ENCODE results near the gene SLC7A4. TPM values are rescaled to one million over a fixed set of nuclear protein-coding genes. Genes with fewer than 3 reads are reported as not detected.

The SLC7A4 gene
- polyA plus RNA-seq, 4 donors, result 0.99 to 1.8 (median 1.5) TPM

- DNase-seq (ENCODE audit: low read depth in 4 of 4, low spot score in 2 of 4), result no peak
Measured at GRCh38 chr22:20990184-20991180, 41.9 kb downstream of the SLC7A4 start.

- no peak for DNase-seq (ENCODE audit: low read depth in 4 of 4, low spot score in 2 of 4)
Measured at GRCh38 chr22:20989323-20990138, 42.8 kb downstream of the SLC7A4 start.

- no peak for DNase-seq (ENCODE audit: low read depth in 4 of 4, low spot score in 2 of 4)
Measured at GRCh38 chr22:20988573-20989322, 43.6 kb downstream of the SLC7A4 start.

GRCh38 chr22:20987375-20987774, 45.0 kb downstream of the SLC7A4 start:
- no peak for DNase-seq (ENCODE audit: low read depth in 4 of 4, low spot score in 2 of 4)

- no peak for DNase-seq (ENCODE audit: low read depth in 4 of 4, low spot score in 2 of 4)
Measured at GRCh38 chr22:20986365-20986764, 46.0 kb downstream of the SLC7A4 start.

- DNase-seq (ENCODE audit: low read depth in 4 of 4, low spot score in 2 of 4), result no peak
Measured at GRCh38 chr22:20985720-20986119, 46.6 kb downstream of the SLC7A4 start.

GRCh38 chr22:20983081-20983771, 49.1 kb downstream of the SLC7A4 start:
- DNase-seq (ENCODE audit: low read depth in 4 of 4, low spot score in 2 of 4), result no peak

GRCh38 chr22:20982563-20982882, 49.8 kb downstream of the SLC7A4 start:
- no peak for DNase-seq (ENCODE audit: low read depth in 4 of 4, low spot score in 2 of 4)

- peak in 3 of 4 donors; percentile 65 to 77 (median 70) for DNase-seq (ENCODE audit: low read depth in 4 of 4, low spot score in 2 of 4)
Measured at GRCh38 chr22:20981787-20982562, 50.4 kb downstream of the SLC7A4 start, which contains the start of gene LZTR1. LZTR1 (plus strand) TSS chr22:20982297; CDS start chr22:20982372, 75 bp downstream.

GRCh38 chr22:20980938-20981722, 51.2 kb downstream of the SLC7A4 start:
- no peak for DNase-seq (ENCODE audit: low read depth in 4 of 4, low spot score in 2 of 4)

- DNase-seq (ENCODE audit: low read depth in 4 of 4, low spot score in 2 of 4), result no peak
Measured at GRCh38 chr22:20980523-20980922, 51.8 kb downstream of the SLC7A4 start.

GRCh38 chr22:20979940-20980453, 52.4 kb downstream of the SLC7A4 start:
- DNase-seq (ENCODE audit: low read depth in 4 of 4, low spot score in 2 of 4), result no peak

GRCh38 chr22:20979243-20979809, 53.0 kb downstream of the SLC7A4 start:
- peak in 1 of 4 donors; percentile 51 for DNase-seq (ENCODE audit: low read depth in 4 of 4, low spot score in 2 of 4)

Other genes with a start within 250 kb of the SLC7A4 start
- gene PI4KA, start 173.8 kb downstream of the SLC7A4 start, polyA plus RNA-seq (ENCODE audit: insufficient read length in 4 of 4), result 100 to 1,000 TPM in 1 of 4 donors, 10 to 100 TPM in 3; 54.2 to 105 (median 77.0) TPM
- 10 to 100 TPM; 30.1 to 33.8 (median 30.4) TPM for gene SNAP29, start 173.6 kb downstream of the SLC7A4 start, polyA plus RNA-seq (ENCODE audit: insufficient read length in 4 of 4)
- gene CRKL, start 115.2 kb downstream of the SLC7A4 start, polyA plus RNA-seq (ENCODE audit: insufficient read length in 4 of 4), result 10 to 100 TPM; 57.0 to 66.0 (median 61.4) TPM
- 1 to 10 TPM in 1 of 4 donors, under 1 TPM in 3; 0.54 to 1.3 (median 0.85) TPM for gene AIFM3, start 65.3 kb downstream of the SLC7A4 start, polyA plus RNA-seq (ENCODE audit: insufficient read length in 4 of 4)
- gene LZTR1, start 50.3 kb downstream of the SLC7A4 start, polyA plus RNA-seq (ENCODE audit: insufficient read length in 4 of 4), result 10 to 100 TPM; 36.7 to 71.0 (median 54.6) TPM
- gene THAP7, start 30.4 kb downstream of the SLC7A4 start, polyA plus RNA-seq (ENCODE audit: insufficient read length in 4 of 4), result 10 to 100 TPM; 16.0 to 28.9 (median 22.5) TPM
- gene P2RX6, start 17.4 kb downstream of the SLC7A4 start, polyA plus RNA-seq (ENCODE audit: insufficient read length in 4 of 4), result 1 to 10 TPM in 3 of 4 donors, under 1 TPM in 1; 0.92 to 2.3 (median 1.8) TPM
- gene LRRC74B, start 13.4 kb upstream of the SLC7A4 start, polyA plus RNA-seq (ENCODE audit: insufficient read length in 4 of 4), result under 1 TPM; 0.16 to 0.30 (median 0.19) TPM

Measured in left renal cortex interstitium (tissue), 4 donors.